GM18868 (cell line): ENCODE measurements around the gene KCNMB1.

Source experiments
- ATAC-seq: cut with Tn5 transposase; IDR thresholded peaks from one replicate; pipeline ENCODE4 v1.9.1; 2021; ENCODE audit warnings: mild to moderate bottlenecking, moderate library complexity; ENCODE audit not compliant: unreplicated experiment

Gene KCNMB1

DNA sequence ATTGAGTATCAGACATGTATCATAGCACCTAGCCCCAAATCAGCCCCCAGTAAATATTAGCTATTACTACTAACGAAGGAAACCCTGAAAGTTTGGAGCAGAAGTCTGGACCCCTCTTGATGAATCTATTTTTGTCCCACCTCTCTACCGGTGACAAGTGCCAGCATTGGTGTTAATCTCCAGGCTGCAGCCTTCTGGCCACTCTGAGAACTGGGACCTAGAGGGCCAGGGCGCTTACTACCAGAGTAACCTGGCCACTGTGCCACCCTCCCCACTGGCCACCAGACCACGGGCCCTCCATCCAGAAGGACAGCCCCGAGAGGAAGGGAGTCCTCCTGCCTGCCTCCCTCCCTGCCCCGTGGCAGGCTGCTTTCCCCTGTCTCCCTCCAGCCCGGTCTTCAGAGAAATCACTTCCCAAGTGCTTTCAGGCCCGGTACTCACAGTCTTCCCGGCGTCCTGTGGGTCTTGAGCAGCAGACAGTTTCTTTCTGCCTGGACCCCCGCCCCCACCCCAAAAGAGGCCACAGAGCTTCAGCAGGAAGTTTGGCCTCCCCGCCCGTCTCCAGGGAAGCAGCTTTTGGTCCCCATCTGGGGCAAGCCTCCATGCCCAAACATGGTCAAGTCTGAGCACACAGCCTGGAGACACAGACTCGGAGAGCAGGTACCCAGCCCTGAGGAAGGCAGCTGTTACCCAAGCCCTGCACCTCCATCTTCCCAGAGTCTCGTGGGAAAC lies at the start of gene KCNMB1:
Gene KCNMB1 (minus strand): TSS at position 550 of the 732 bp plus-strand sequence. CDS start 3,920 bp downstream, outside the sequence.
- peak; percentile 27 for ATAC-seq

GRCh38 chr5:170438581-170438980 lies 49.4 kb upstream of the KCNMB1 start:
- ATAC-seq, result no peak

DNA sequence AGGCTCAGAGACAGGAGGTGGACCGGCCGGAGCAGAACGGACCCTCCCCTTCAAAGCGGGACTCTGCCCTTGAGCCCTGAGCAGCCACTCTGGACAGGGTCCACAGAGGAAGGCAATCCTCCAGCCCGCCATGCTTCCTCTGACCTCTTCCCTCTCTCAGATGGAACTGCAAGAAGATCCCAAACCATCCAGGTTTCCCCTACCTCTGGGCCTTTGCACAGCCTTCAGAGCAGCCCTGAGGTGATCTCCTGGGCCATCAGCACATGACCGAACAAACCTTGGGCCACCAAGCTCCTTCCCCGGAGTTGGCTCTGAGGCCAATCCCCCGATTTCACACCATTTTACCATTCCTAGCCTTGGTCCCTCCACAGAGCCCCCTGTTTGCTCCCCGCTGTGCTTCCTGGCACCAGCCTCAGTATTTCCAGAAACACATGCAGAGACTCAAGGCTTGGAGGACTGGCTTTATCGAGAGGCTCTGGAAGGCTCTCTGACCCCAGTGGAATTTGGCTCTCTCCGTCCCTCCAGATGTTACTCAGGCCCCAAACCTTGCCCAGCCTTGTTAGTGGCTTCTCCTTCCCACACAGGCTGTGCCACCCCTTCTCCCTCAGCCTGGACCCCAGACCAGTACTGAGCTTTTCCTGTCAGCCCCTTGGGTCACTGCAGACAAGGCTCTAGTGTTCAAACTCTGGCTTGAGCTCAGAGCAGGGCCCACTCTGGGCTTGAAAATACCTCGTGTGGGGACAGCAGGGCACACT lies 48.6 kb upstream of the KCNMB1 start:
- no peak for ATAC-seq

DNA sequence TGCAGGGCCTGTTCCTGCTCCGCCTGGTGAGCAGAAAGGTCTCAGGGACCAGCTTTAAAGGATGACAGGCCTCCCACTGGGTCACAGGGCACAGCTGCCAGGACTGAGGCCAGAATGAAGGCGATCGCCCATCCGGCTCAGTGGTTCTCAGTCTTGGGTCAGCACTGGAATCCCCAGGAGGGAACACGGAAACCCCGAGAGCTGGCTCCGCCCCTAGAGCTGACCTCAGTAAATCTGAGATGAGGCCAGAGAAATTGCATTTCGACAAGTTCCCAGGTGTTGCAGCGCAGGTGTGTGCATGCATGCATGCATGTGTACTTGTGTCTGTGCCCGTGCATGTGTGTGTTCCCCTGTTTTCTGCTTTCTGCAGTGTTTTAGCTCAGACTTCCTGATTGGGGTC lies 47.2 kb upstream of the KCNMB1 start:
- no peak for ATAC-seq

- peak; percentile 87 for ATAC-seq
These were observed 45.9 kb upstream of the KCNMB1 start for GRCh38 chr5:170434966-170435605.

- ATAC-seq, result no peak
These were observed 43.5 kb upstream of the KCNMB1 start for GRCh38 chr5:170432669-170433068.

DNA sequence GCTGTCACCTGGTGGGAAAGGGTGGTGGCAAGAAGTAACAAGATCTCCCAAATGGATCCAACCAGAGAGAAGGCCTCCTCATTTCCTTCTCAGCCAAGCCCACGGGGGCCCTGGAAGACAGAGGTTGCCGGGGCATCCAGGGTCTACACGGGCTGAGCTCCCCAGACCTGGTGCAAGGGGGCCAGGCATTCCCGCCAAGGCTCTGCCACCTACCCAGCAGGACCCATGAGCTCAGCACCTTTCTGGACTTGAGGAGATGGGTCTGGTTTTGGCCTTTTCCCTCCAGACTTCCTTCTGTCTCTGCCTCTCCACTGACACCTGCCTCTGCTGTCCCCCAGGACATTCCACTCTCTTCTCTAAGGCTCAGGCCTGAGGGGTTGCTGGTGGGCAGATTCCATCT lies 42.4 kb upstream of the KCNMB1 start:
- ATAC-seq, result no peak

DNA sequence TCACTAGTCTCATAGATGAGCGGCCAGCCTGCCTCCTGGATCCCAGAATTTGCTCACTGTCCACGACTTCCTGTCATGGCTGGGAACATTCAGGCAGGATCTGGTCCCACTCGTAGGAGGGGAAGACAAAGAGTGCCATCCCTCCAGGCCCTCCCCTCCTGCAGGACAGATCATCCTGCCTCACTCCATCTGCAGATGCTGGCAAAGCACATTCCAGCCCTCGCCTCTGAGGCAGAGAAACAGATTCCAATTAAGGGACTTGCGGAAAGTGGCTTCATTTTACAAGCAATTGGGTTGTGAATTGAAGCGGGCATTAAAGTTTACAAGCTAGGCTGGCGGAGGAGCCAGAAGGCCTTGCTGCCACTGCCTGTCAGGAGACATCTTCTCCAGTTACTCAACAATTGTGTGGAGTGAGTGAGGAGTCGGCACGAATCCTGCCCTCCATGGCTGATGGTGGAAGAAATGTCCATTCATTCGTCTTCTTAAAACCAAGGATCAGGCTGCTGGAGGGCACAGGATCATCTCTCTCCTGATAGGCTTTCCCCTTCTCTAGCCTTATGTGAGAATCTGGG lies 41.8 kb upstream of the KCNMB1 start:
- no peak for ATAC-seq

- no peak for ATAC-seq
These were observed 41.1 kb upstream of the KCNMB1 start for GRCh38 chr5:170430256-170430655.

GRCh38 chr5:170429014-170429413 lies 39.8 kb upstream of the KCNMB1 start:
- ATAC-seq, result no peak

DNA sequence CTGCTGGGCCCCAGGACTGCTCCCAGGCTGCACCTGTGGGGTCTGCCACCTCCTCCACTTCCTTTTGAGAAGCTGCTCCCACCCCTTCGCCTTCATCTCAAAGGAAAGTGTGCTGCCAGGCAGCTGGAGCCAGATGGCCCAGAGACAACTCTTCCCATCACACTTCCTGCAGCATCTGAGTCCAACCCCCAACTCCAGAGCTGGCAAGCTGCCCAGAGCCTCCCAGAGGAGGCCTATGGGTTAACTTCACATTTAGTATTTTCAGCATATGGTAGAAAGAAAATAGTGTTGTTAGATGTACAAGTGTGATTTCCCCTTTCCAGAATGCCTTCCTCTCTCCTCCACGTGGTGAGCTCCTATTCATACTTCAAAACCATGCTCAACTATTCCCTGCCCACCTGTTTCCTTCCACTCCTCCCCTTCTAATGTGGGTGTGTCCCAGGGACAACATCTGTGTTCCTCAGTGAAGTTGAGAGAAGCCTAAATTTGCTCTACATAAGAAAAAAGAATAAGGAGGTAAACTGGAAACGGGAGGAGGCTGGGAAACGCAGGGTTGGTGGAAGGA lies 38.6 kb upstream of the KCNMB1 start:
- ATAC-seq, result no peak

GRCh38 chr5:170426786-170427185 lies 37.6 kb upstream of the KCNMB1 start:
- no peak for ATAC-seq

GRCh38 chr5:170426149-170426767 lies 37.1 kb upstream of the KCNMB1 start:
- no peak for ATAC-seq

DNA sequence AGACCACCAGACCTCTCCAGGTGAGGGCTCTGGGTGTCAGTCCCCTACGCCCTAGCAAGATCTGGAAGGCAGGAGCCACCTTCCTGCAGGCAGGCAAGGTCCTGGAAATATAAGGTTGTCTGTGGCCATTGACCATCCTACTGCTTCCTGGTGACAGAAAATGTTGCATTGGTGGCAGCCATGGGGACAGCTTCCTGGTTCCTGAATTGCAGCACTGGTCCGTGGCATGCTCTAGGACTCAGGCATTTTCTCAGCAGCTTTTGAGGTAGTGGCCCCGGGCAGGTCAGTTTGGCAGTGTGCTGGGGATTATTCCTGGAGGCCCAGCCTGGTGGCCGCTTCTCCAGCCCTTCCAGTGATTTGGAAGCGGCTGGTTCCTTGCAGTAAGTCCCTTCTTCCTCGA lies 36.6 kb upstream of the KCNMB1 start:
- no peak for ATAC-seq

GRCh38 chr5:170424629-170425028 lies 35.5 kb upstream of the KCNMB1 start:
- ATAC-seq, result no peak

DNA sequence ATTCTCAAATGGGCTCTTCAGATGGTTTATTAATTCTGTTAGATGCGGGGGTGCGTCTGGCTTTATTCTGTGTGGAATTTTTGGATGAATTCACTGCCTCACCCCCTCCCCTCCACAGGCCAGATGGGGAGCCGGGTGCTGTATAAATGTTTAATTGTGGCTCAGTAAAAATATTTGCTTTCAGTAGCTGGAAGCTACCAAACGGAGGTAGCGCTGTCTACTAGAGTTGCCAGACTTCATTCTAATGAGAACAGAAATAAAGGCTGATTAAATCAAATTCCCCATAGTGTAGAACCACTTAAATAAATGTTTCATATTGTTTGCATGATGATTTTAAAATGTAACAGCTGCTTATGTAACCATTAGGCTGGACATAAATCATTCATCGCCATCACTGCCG lies 34.5 kb upstream of the KCNMB1 start:
- ATAC-seq, result no peak

DNA sequence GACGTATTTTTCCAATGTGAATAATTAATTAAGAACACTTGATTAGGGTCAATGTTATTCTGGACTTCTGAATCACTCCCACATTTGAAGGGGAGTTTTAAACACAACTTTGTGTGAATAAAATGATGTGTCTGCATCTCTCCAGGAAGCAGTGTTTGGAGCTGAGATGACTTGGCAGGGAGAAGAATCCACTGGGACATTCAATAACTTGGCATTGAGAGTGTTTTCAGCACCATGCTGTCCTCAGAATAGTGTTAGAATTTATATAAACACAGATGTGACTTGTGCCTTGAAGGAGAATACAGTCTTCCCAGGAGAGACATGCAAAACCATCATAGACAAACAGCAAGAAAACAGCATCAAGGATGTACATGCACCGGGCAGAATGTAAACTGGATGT lies 32.7 kb upstream of the KCNMB1 start:
- ATAC-seq, result no peak

DNA sequence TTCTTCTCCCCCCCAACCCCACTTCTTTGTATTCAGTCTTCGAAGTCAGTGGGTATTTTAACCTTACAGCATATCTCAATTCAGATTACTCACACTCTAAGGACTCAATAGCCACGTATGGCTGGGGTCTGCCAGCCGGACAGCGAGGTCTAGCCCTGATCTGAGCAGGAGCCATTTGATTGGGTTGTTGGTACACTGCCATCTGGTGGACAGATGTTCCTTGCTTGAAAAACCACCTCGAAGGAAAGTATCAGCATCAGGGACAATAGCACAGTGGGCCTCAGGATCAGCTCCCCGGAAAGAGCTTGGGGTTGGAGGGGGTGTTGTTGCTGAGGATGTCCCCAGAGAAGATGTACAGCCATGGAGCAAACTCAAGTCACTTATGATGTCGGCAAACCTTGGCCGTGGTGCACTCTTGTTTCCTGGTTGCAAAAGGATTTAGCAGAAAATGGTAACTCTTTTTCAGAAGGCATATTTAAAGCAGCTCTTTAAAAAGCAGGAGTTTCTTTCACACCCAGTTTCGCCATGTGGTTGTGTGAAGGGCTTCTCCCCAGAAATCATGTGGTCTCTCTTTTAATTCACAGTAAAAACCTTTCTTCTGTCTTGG lies 31.7 kb upstream of the KCNMB1 start:
- ATAC-seq, result peak; percentile 75

GRCh38 chr5:170419643-170420042 lies 30.5 kb upstream of the KCNMB1 start:
- no peak for ATAC-seq

- no peak for ATAC-seq
These were observed 29.6 kb upstream of the KCNMB1 start for GRCh38 chr5:170418736-170419135.
